Suprapubic skin (tissue), 4 donors: ENCODE results near the gene PPCS. TPM values are rescaled to one million over a fixed set of nuclear protein-coding genes. Genes with fewer than 3 reads are reported as not detected.

Source experiments
- DNase-seq, 2 donors: peaks; one replicate each; pipeline ENCODE4 v3.0.0-alpha.2; 2019; ENCODE audit warnings: low spot score in 2 of 2
- H3K27ac ChIP-seq: fragments of 200-600 bp; sonication (generic); one replicate; pipeline ENCODE4 v1.5.1; 2019
- H3K27me3 ChIP-seq: fragments of 200-600 bp; sonication (generic); one replicate; pipeline ENCODE4 v1.5.1; 2019
- H3K36me3 ChIP-seq: fragments of 200-600 bp; sonication (generic); one replicate; pipeline ENCODE4 v1.5.1; 2019
- H3K4me1 ChIP-seq: fragments of 200-600 bp; sonication (generic); one replicate; pipeline ENCODE4 v1.5.1; 2019
- H3K4me3 ChIP-seq: fragments of 200-600 bp; sonication (generic); one replicate; pipeline ENCODE4 v1.5.1; 2019; ENCODE audit warnings: mild to moderate bottlenecking
- H3K9me3 ChIP-seq: fragments of 200-600 bp; sonication (generic); one replicate; pipeline ENCODE4 v1.5.1; 2019
- CTCF ChIP-seq, 2 donors: fragments of 200-600 bp in 1 of 2; fragments of 450-650 bp in 1 of 2; sonication (generic) in 1 of 2; IDR thresholded peaks; one replicate each; pipeline ENCODE4 v1.5.1; 2016 to 2019; ENCODE audit warnings: antibody characterized with exemption in 2 of 2, mild to moderate bottlenecking in 1 of 2, moderate library complexity in 1 of 2
- EP300 ChIP-seq: sonication (generic); formaldehyde crosslinking; IDR thresholded peaks from one replicate; pipeline ENCODE4 v1.6.1; 2017; ENCODE audit warnings: antibody characterized with exemption
- POLR2A ChIP-seq, 2 donors: fragments of 450-650 bp; IDR thresholded peaks; one replicate each; pipeline ENCODE4 v1.6.1; 2017; ENCODE audit warnings: antibody characterized with exemption in 2 of 2, mild to moderate bottlenecking in 2 of 2, moderate library complexity in 2 of 2
- POLR2AphosphoS5 ChIP-seq, 3 donors: sonication (generic); formaldehyde crosslinking; IDR thresholded peaks; one replicate each; pipeline ENCODE4 v1.6.1; 2017; ENCODE audit warnings: antibody characterized with exemption in 3 of 3
- WGBS: methylation state at CpG from one replicate; pipeline ENCODE4 v1.1.5; 2018; 5-methylcytosine and 5-hydroxymethylcytosine counted together
- total RNA-seq, 4 donors: library from RNA; depleted of rRNA; stranded (reverse); fragments of >200 nt; gene quantifications; one replicate each; pipeline ENCODE4 v1.1.0, GENCODE V29; 2016

The PPCS gene
- total RNA-seq, 4 donors from 2014 or later = 50.1 to 115 (median 57.2) TPM

GRCh38 chr1:42461196-42461595, 4.9 kb downstream of the PPCS start:
- Histone ChIP-seq H3K27ac (no peak overlapping the region), H3K4me3 (no peak overlapping the region), H3K9me3 (no peaks in the 10 kb centered on the region), H3K27me3 (no peaks in the 10 kb centered on the region), H3K4me1 (peaks cover 35% of the 10 kb centered on the region), H3K36me3 (peaks cover 27% of the 10 kb centered on the region)
- WGBS = 80% methylated on average over 2 of the region's 2 CpGs
- DNase-seq = no peak
- TF ChIP-seq POLR2AphosphoS5 (IDR thresholded peaks at IDR 0.05) (no peak), CTCF (IDR thresholded peaks at IDR 0.05) (no peak), EP300 (no peak), POLR2A (IDR thresholded peaks at IDR 0.05) (no peak)

GRCh38 chr1:42462828-42463763, 6.8 kb downstream of the PPCS start, which contains the start of gene CCDC30:
CCDC30 (plus strand) TSS chr1:42463286; CDS start chr1:42480552, 17,266 bp downstream.
- H3K27me3 ChIP-seq = no peaks in the 10 kb centered on the region
- no peak within 1 kb of the TSS for H3K27ac ChIP-seq
- H3K36me3 ChIP-seq = peaks cover 27% of the 10 kb centered on the region
- DNase-seq = peak; percentile 97 to 99
- H3K4me3 ChIP-seq = peak within 1 kb of the TSS; percentile 64
- no peaks in the 10 kb centered on the region for H3K9me3 ChIP-seq
- TF ChIP-seq POLR2AphosphoS5 (IDR thresholded peaks at IDR 0.05) = peak in 1 of 3 donors; percentile 59
- TF ChIP-seq POLR2A (IDR thresholded peaks at IDR 0.05) = no peak
- TF ChIP-seq EP300 = no peak
- 2% methylated on average over 49 of the region's 59 CpGs for WGBS
- peaks cover 22% of the 10 kb centered on the region for H3K4me1 ChIP-seq

- H3K36me3 ChIP-seq = peaks cover 24% of the 10 kb centered on the region
- WGBS = 71% methylated on average over 3 of the region's 3 CpGs
- no peaks in the 10 kb centered on the region for H3K27me3 ChIP-seq
- peak overlapping the region; percentile 64 for H3K4me3 ChIP-seq
- peaks cover 17% of the 10 kb centered on the region for H3K4me1 ChIP-seq
- DNase-seq = no peak
- TF ChIP-seq CTCF (IDR thresholded peaks at IDR 0.05) = no peak
- no peak for TF ChIP-seq POLR2AphosphoS5 (IDR thresholded peaks at IDR 0.05)
- no peak for TF ChIP-seq POLR2A (IDR thresholded peaks at IDR 0.05)
- no peak for TF ChIP-seq EP300
- H3K9me3 ChIP-seq = no peaks in the 10 kb centered on the region
- no peak overlapping the region for H3K27ac ChIP-seq
These were observed 7.6 kb downstream of the PPCS start for GRCh38 chr1:42463921-42464320.

- Histone ChIP-seq H3K4me3 (no peak overlapping the region), H3K27me3 (no peaks in the 10 kb centered on the region), H3K27ac (no peak overlapping the region), H3K36me3 (peaks cover 3% of the 10 kb centered on the region), H3K9me3 (no peaks in the 10 kb centered on the region), H3K4me1 (peaks cover 17% of the 10 kb centered on the region)
- no peak for DNase-seq
- WGBS = 86% methylated on average over 2 of the region's 2 CpGs
- TF ChIP-seq EP300 (no peak), CTCF (IDR thresholded peaks at IDR 0.05) (no peak), POLR2A (IDR thresholded peaks at IDR 0.05) (no peak)
These were observed 9.7 kb downstream of the PPCS start for GRCh38 chr1:42466030-42466429.

- peaks cover 3% of the 10 kb centered on the region for H3K36me3 ChIP-seq
- no peaks in the 10 kb centered on the region for H3K27me3 ChIP-seq
- 93% methylated on average over 2 of the region's 2 CpGs for WGBS
- no peak overlapping the region for H3K27ac ChIP-seq
- H3K9me3 ChIP-seq = no peaks in the 10 kb centered on the region
- DNase-seq = no peak
- H3K4me3 ChIP-seq = no peak overlapping the region
- TF ChIP-seq POLR2A (IDR thresholded peaks at IDR 0.05) = no peak
- no peak for TF ChIP-seq CTCF (IDR thresholded peaks at IDR 0.05)
- TF ChIP-seq POLR2AphosphoS5 (IDR thresholded peaks at IDR 0.05) = no peak
- TF ChIP-seq EP300 = no peak
- no peaks in the 10 kb centered on the region for H3K4me1 ChIP-seq
These were observed 13.4 kb downstream of the PPCS start for GRCh38 chr1:42469727-42470126.
